ENCODE measurements around the gene ZNF878. TPM values are rescaled to one million over a fixed set of nuclear protein-coding genes. Genes with fewer than 3 reads are reported as not detected.

ZNF878 gene
- total RNA-seq, 2 experiments from 2014 or later: 0.15 to 0.28 TPM

- peaks cover 44% of the 10 kb centered on the region for H3K36me3 Mint-ChIP-seq (ENCODE audit: low read depth)
- H3K4me1 Mint-ChIP-seq: peaks cover 18% of the 10 kb centered on the region
- H3K9me3 Mint-ChIP-seq: peaks cover 16% of the 10 kb centered on the region
- CTCF ChIA-PET: interaction anchor here (1.1 to 1.5 kb wide), 2 partner anchors 12 to 77 kb away, joined by 4 to 10 read pairs; no protein-coding TSS in a partner anchor
- H3K27me3 Mint-ChIP-seq: no peaks in the 10 kb centered on the region
- no peak overlapping the region for H3K4me3 Mint-ChIP-seq
- DNase-seq: no peak
- H3K27ac Mint-ChIP-seq: peak overlapping the region; percentile 67
- POLR2A ChIA-PET: interaction anchor here (1.3 to 1.5 kb wide), 2 partner anchors 12 to 77 kb away, joined by 4 to 6 read pairs; no protein-coding TSS in a partner anchor
These were observed 52.4 kb downstream of the ZNF878 start for GRCh38 chr19:12000152-12000981.

DNA sequence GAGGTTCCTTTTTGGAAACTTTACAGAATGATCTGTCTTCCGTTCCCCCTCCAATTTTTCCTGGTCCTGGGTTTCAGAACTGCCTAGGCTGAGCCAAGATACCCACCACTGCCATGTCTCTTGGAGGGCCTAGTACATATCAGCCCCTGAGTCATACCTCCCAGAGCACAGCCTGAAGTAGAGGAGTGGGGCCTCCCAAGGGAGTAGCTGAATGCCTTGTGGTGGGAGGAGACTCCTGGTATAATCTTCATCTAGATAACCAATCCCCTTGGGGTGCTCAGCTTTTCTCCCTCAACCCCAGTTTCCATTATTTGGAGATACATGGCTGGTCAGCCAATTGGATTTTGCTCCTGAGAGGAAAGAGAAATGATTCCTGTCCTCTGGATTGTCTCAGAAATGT is 57.6 kb downstream of the ZNF878 start:
- no peak overlapping the region for H3K4me3 Mint-ChIP-seq
- no peak for DNase-seq
- H3K27ac Mint-ChIP-seq: no peak overlapping the region
- ChIA-PET POLR2A (no interaction called here), CTCF (no interaction called here)
- peaks cover 26% of the 10 kb centered on the region for H3K9me3 Mint-ChIP-seq
- no peaks in the 10 kb centered on the region for H3K27me3 Mint-ChIP-seq
- H3K4me1 Mint-ChIP-seq: peaks cover 18% of the 10 kb centered on the region
- peaks cover 52% of the 10 kb centered on the region for H3K36me3 Mint-ChIP-seq (ENCODE audit: low read depth)

Other genes with a start within 250 kb of the ZNF878 start
- gene ZNF440, start 238.7 kb downstream of the ZNF878 start, total RNA-seq: 10 to 100 TPM; 11.9 to 14.7 TPM
- gene ZNF439, start 204.2 kb downstream of the ZNF878 start, total RNA-seq: 1 to 10 TPM; 3.0 to 3.3 TPM
- 1 to 10 TPM; 2.3 to 2.7 TPM for gene ZNF69, start 165.2 kb downstream of the ZNF878 start, total RNA-seq
- 10 to 100 TPM; 19.1 to 20.4 TPM for gene ZNF700, start 127.9 kb downstream of the ZNF878 start, total RNA-seq
- 1 to 10 TPM; 1.4 to 2.2 TPM for gene ZNF763, start 87.9 kb downstream of the ZNF878 start, total RNA-seq
- gene ZNF433, start 17.3 kb downstream of the ZNF878 start, total RNA-seq: under 1 TPM in 1 of 2 experiments, not detected in 1; 0.25 TPM
- gene ZNF844, start 11.8 kb upstream of the ZNF878 start, total RNA-seq: 1 to 10 TPM; 1.4 to 1.6 TPM
- 1 to 10 TPM; 5.3 to 5.8 TPM for gene ZNF20, start 87.4 kb upstream of the ZNF878 start, total RNA-seq
- 1 to 10 TPM; 2.7 to 3.8 TPM for gene ZNF625, start 103.8 kb upstream of the ZNF878 start, total RNA-seq
- gene ZNF136, start 110.1 kb upstream of the ZNF878 start, total RNA-seq: 10 to 100 TPM; 11.0 TPM
- gene ZNF44, start 241.9 kb upstream of the ZNF878 start, total RNA-seq: 10 to 100 TPM; 14.9 to 16.2 TPM

Data from activated CD4-positive, alpha-beta memory T cell treated with anti-CD3 and anti-CD28 coated beads, Interleukin-2, amount 10 ng/mL, durations not matched to agents 7 days and 5 days (primary cell).